K562 (cell line): Measurements from ENCODE around the gene TUT1. TPM values are rescaled to one million over a fixed set of nuclear protein-coding genes. Genes with fewer than 3 reads are reported as not detected.

Experiments
- ATF1 ChIP-seq, 2 experiments: fragments of 450-650 bp in 1 of 2; IDR thresholded peaks; 2 replicates each; pipeline ENCODE4 v1.6.1; 2016; ENCODE audit warnings: missing compliant biosample characterization in 1 of 2, missing genetic modification characterization in 1 of 2
- ATF2 ChIP-seq: sonication (generic); formaldehyde crosslinking; IDR thresholded peaks from 2 replicates; pipeline ENCODE4 v1.8.1; 2022; ENCODE audit warnings: missing genetic modification reagents
- ATF7 ChIP-seq: fragments of 450-650 bp; IDR thresholded peaks from 2 replicates; pipeline ENCODE4 v1.7.1; 2014; ENCODE audit warnings: mild to moderate bottlenecking, moderate library complexity
- CBX3 ChIP-seq, 2 experiments: IDR thresholded peaks; 1 replicate in 1 of 2; 2 replicates in 1 of 2; pipeline ENCODE4 v1.6.1; 2012; ENCODE audit warnings: inconsistent platforms in 2 of 2, low read length in 2 of 2, borderline replicate concordance in 1 of 2, control low read depth in 1 of 2
- COPS2 ChIP-seq: fragments of 450-650 bp; conservative IDR thresholded peaks from 2 replicates; pipeline ENCODE4 v1.6.1; 2016; ENCODE audit warnings: mild to moderate bottlenecking, moderate library complexity
- DPF2 ChIP-seq: fragments of 450-650 bp; IDR thresholded peaks from 2 replicates; pipeline ENCODE4 v1.6.1; 2016
- ELK1 ChIP-seq: sonication (generic); formaldehyde crosslinking; IDR thresholded peaks from 2 replicates; pipeline ENCODE4 v1.8.1; 2022; ENCODE audit warnings: missing genetic modification reagents
- JUNB ChIP-seq: fragments of 450-650 bp; formaldehyde crosslinking; conservative IDR thresholded peaks from 2 replicates; pipeline ENCODE4 v1.4.0; 2020; ENCODE audit warnings: mild to moderate bottlenecking
- MCM7 ChIP-seq, 2 experiments: fragments of 450-650 bp; IDR thresholded peaks; 2 replicates each; pipeline ENCODE4 v1.6.1; 2016 to 2018
- RBBP5 ChIP-seq: fragments of 200-600 bp; sonication (generic); IDR thresholded peaks from 2 replicates; pipeline ENCODE4 v1.6.1; 2012; ENCODE audit warnings: borderline replicate concordance, mild to moderate bottlenecking, low read length, control low read depth, inconsistent platforms; ENCODE audit not compliant: insufficient read depth, poor library complexity, severe bottlenecking
- RBM25 ChIP-seq: fragments of 200-400 bp; formaldehyde crosslinking; IDR thresholded peaks from 2 replicates; pipeline ENCODE4 v1.6.1; 2018; ENCODE audit warnings: low read length, low read depth, moderate library complexity; ENCODE audit not compliant: severe bottlenecking
- SFPQ ChIP-seq: fragments of 200-400 bp; formaldehyde crosslinking; IDR thresholded peaks from 2 replicates; pipeline ENCODE4 v1.6.1; 2017; ENCODE audit warnings: mild to moderate bottlenecking, low read depth, low read length, moderate library complexity
- SMARCC2 ChIP-seq: fragments of 450-650 bp; IDR thresholded peaks from 2 replicates; pipeline ENCODE4 v1.6.1; 2017; ENCODE audit warnings: antibody characterized with exemption, moderate library complexity, mild to moderate bottlenecking, low read depth
- SNAPC5 ChIP-seq: fragments of 250-450 bp; sonication (Bioruptor Pico); IDR thresholded peaks from 2 replicates; pipeline ENCODE4 v1.8.0; 2021; ENCODE audit warnings: moderate library complexity, mild to moderate bottlenecking, inconsistent platforms
- SOX6 ChIP-seq: fragments of 450-650 bp; IDR thresholded peaks from 2 replicates; pipeline ENCODE4 v1.6.1; 2014; ENCODE audit warnings: mild to moderate bottlenecking
- STAT5A ChIP-seq: IDR thresholded peaks from 2 replicates; pipeline ENCODE4 v1.6.1; 2012; ENCODE audit warnings: low read length, inconsistent platforms, borderline replicate concordance
- TOE1 ChIP-seq, 2 experiments: fragments of 450-650 bp in 1 of 2; sonication (generic) in 1 of 2; formaldehyde crosslinking in 1 of 2; IDR thresholded peaks; 2 replicates each; pipeline versions ENCODE4 v1.7.1 to v1.8.0; 2016 to 2022; ENCODE audit warnings: borderline replicate concordance in 2 of 2, mild to moderate bottlenecking in 2 of 2, antibody characterized with exemption in 1 of 2, inconsistent platforms in 1 of 2, low read depth in 1 of 2, missing genetic modification reagents in 1 of 2, moderate library complexity in 1 of 2
- ZBTB2 ChIP-seq: fragments of 450-650 bp; IDR thresholded peaks from 2 replicates; pipeline ENCODE4 v1.6.1; 2016; ENCODE audit warnings: antibody characterized with exemption
- ZC3H11A ChIP-seq: IDR thresholded peaks from 2 replicates; pipeline ENCODE4 v1.6.1; 2012; ENCODE audit warnings: low read depth, low read length, improper control_type of control experiment
- ZNF263 ChIP-seq: sonication (generic); formaldehyde crosslinking; IDR thresholded peaks from 2 replicates; pipeline ENCODE4 v1.8.0; 2022; ENCODE audit warnings: mild to moderate bottlenecking, missing genetic modification reagents, borderline replicate concordance
- ZSCAN32 ChIP-seq: fragments of 450-650 bp; formaldehyde crosslinking; IDR thresholded peaks from 2 replicates; pipeline ENCODE4 v1.4.0; 2020; ENCODE audit warnings: mild to moderate bottlenecking, moderate library complexity
- polyA plus RNA-seq, 8 experiments: library from polyadenylated mRNA; depleted of rRNA in 4 of 8; stranded (reverse) in 5 of 8; unstranded in 3 of 8; fragments of >200 nt; fragmentation: Nextera tagmentation in 2 of 8; fragmentation: Illumina TruSeq in 1 of 8; extraction: Ambion mirVana in 2 of 8; extraction: Trizol in 1 of 8; gene quantifications; 2 replicates each; pipeline versions ENCODE4 v1.2.1 to v1.2.3, GENCODE V29; 2011 to 2014; ENCODE audit warnings: inconsistent platforms in 1 of 8, missing spikeins in 1 of 8
- total RNA-seq, 7 experiments: library from RNA; depleted of rRNA in 6 of 7; stranded (reverse); fragments of >200 nt in 6 of 7; fragmentation: Illumina TruSeq in 2 of 7; extraction: Trizol in 2 of 7; gene quantifications; 2 replicates each; pipeline versions ENCODE4 v1.2.1 to v1.2.3, GENCODE V29; 2011 to 2021; ENCODE audit warnings: low replicate concordance in 1 of 7

The TUT1 gene
- total and polyA plus RNA-seq, 9 of the 15 experiments (the other 6 are each of a cell fraction or from before 2014, with no cell fraction given): 0.66 to 44.3 (median 15.7) TPM

- TF ChIP-seq SFPQ: no peak
- no peak for TF ChIP-seq ATF2 (CRISPR knock-in tag)
- TF ChIP-seq RBM25: no peak
- TF ChIP-seq SOX6: peak; percentile 70; the same call in 1 of the 2 replicates
- TF ChIP-seq RBBP5: peak; percentile 52
- no peak for TF ChIP-seq ATF1 (CRISPR knock-in tag; IDR thresholded peaks at IDR 0.05)
- TF ChIP-seq ATF1 (tag; IDR thresholded peaks at IDR 0.05): peak; percentile 74
- no peak for TF ChIP-seq ZC3H11A
- TF ChIP-seq SNAPC5 (CRISPR knock-in tag): no peak
- no peak for TF ChIP-seq ZSCAN32
- peak; percentile 88 for TF ChIP-seq DPF2
- peak; percentile 65; the same call in 1 of the 2 replicates for TF ChIP-seq ZBTB2
- peak; percentile 33; the same call in 1 of the 2 replicates for TF ChIP-seq SMARCC2
- peak; percentile 64 to 93; a peak in 3 of 4 replicates for TF ChIP-seq MCM7 (IDR thresholded peaks at IDR 0.05)
- no peak for TF ChIP-seq ELK1 (CRISPR knock-in tag)
- TF ChIP-seq CBX3 (IDR thresholded peaks at IDR 0.05; ENCODE audit: borderline replicate concordance in 1 of 2, low read length in 2 of 2): peak in 1 of 2 experiments; percentile 17; a peak in 1 of 3 replicates
- TF ChIP-seq COPS2: no peak
- no peak for TF ChIP-seq STAT5A
- TF ChIP-seq JUNB (CRISPR knock-in tag): 0 out of 2 replicates have a peak, but pooled peaks have one; percentile 2
- peak; percentile 71; the same call in 1 of the 2 replicates for TF ChIP-seq ATF7
- peak; percentile 77 for TF ChIP-seq TOE1 (IDR thresholded peaks at IDR 0.05; ENCODE audit: borderline replicate concordance)
- TF ChIP-seq TOE1 (CRISPR knock-in tag; IDR thresholded peaks at IDR 0.05; ENCODE audit: borderline replicate concordance, low read depth): no peak
- TF ChIP-seq ZNF263 (CRISPR knock-in tag): no peak; the same call in 1 of the 2 replicates
Observed at GRCh38 chr11:62553080-62553838, 38.1 kb downstream of the TUT1 start (continued).
